Neuronal stem cell (in vitro differentiated cells): ENCODE data around the gene IBTK.
A peak's percentile ranks its signal among the peaks of the same experiment; 100 is the strongest.

Experiments used
- DNase-seq: peaks from one replicate; pipeline ENCODE4 v3.0.0-alpha.2; 2013; ENCODE audit warnings: low spot score
- H2AFZ ChIP-seq: one replicate; pipeline ENCODE4 v1.6.1; 2013; ENCODE audit warnings: mild to moderate bottlenecking, low read length, inconsistent platforms
- H2AK5ac ChIP-seq: 2 replicates; pipeline ENCODE4 v1.6.1; 2013; ENCODE audit warnings: low read depth, mild to moderate bottlenecking, inconsistent platforms, low read length, moderate library complexity, mixed read lengths
- H2BK120ac ChIP-seq: 2 replicates; pipeline ENCODE4 v1.6.1; 2013; ENCODE audit warnings: low read depth, mild to moderate bottlenecking, inconsistent platforms, low read length, moderate library complexity, mixed read lengths
- H2BK12ac ChIP-seq: one replicate; pipeline ENCODE4 v1.6.1; 2013; ENCODE audit warnings: low read length, inconsistent platforms
- H2BK15ac ChIP-seq: 2 replicates; pipeline ENCODE4 v1.6.1; 2013; ENCODE audit warnings: mild to moderate bottlenecking, low read length, inconsistent platforms, mixed read lengths
- H2BK5ac ChIP-seq: one replicate; pipeline ENCODE4 v1.6.1; 2013; ENCODE audit warnings: inconsistent platforms, mild to moderate bottlenecking, low read length, moderate library complexity
- H3K14ac ChIP-seq: one replicate; pipeline ENCODE4 v1.6.1; 2013; ENCODE audit warnings: low read length, inconsistent platforms
- H3K18ac ChIP-seq: 2 replicates; pipeline ENCODE4 v1.6.1; 2013; ENCODE audit warnings: low read length, inconsistent platforms
- H3K23ac ChIP-seq: 2 replicates; pipeline ENCODE4 v1.6.1; 2013; ENCODE audit warnings: low read depth, mild to moderate bottlenecking, mixed read lengths, low read length, inconsistent platforms; ENCODE audit not compliant: poor library complexity
- H3K27ac ChIP-seq: replicated peaks from 3 replicates; pipeline ENCODE4 v1.5.1; 2013; ENCODE audit warnings: low read length, inconsistent platforms
- H3K27me3 ChIP-seq, 3 experiments: 2 replicates each; pipeline ENCODE4 v1.6.1; 2013; ENCODE audit warnings: low read length in 3 of 3, mild to moderate bottlenecking in 2 of 3, inconsistent platforms in 1 of 3, low read depth in 1 of 3, mixed read lengths in 1 of 3, moderate library complexity in 1 of 3; ENCODE audit not compliant: control insufficient read depth in 3 of 3, insufficient read depth in 3 of 3
- H3K36me3 ChIP-seq, 2 donors: replicated peaks in 1 of 2; 2 replicates each; pipeline ENCODE4 v1.6.1; 2013; ENCODE audit warnings: low read length in 2 of 2; ENCODE audit not compliant: control insufficient read depth in 2 of 2, insufficient read depth in 2 of 2
- H3K4ac ChIP-seq: 2 replicates; pipeline ENCODE4 v1.6.1; 2013; ENCODE audit warnings: inconsistent platforms, mild to moderate bottlenecking, low read length, moderate library complexity
- H3K4me1 ChIP-seq, 2 donors: 1 replicate in 1 of 2; 2 replicates in 1 of 2; pipeline ENCODE4 v1.6.1; 2013; ENCODE audit warnings: low read length in 2 of 2, low read depth in 1 of 2; ENCODE audit not compliant: control insufficient read depth in 2 of 2, insufficient read depth in 1 of 2
- H3K4me2 ChIP-seq: one replicate; pipeline ENCODE4 v1.6.1; 2013; ENCODE audit warnings: mild to moderate bottlenecking, low read length, inconsistent platforms; ENCODE audit not compliant: insufficient read depth, poor library complexity, severe bottlenecking
- H3K4me3 ChIP-seq, 2 donors: 2 replicates each; pipeline ENCODE4 v1.5.1; 2013; ENCODE audit warnings: low read length in 2 of 2, mild to moderate bottlenecking in 2 of 2, inconsistent platforms in 1 of 2, moderate library complexity in 1 of 2
- H3K79me1 ChIP-seq: one replicate; pipeline ENCODE4 v1.6.1; 2013; ENCODE audit warnings: low read depth, mild to moderate bottlenecking, inconsistent platforms, low read length, moderate library complexity
- H3K9ac ChIP-seq: one replicate; pipeline ENCODE4 v1.6.1; 2013; ENCODE audit warnings: mild to moderate bottlenecking, low read depth, low read length, inconsistent platforms; ENCODE audit not compliant: poor library complexity
- H3K9me3 ChIP-seq, 2 donors: replicated peaks in 1 of 2; 2 replicates each; pipeline versions ENCODE3 to v1.6.1; 2013; ENCODE audit warnings: low read length in 2 of 2, mild to moderate bottlenecking in 2 of 2, inconsistent platforms in 1 of 2, low read depth in 1 of 2, mixed read lengths in 1 of 2, moderate library complexity in 1 of 2; ENCODE audit not compliant: control insufficient read depth in 2 of 2, insufficient read depth in 1 of 2
- H4K8ac ChIP-seq: one replicate; pipeline ENCODE4 v1.6.1; 2013; ENCODE audit warnings: low read depth, mild to moderate bottlenecking, inconsistent platforms, low read length, moderate library complexity
- H4K91ac ChIP-seq: one replicate; pipeline ENCODE4 v1.6.1; 2013; ENCODE audit warnings: low read length, low read depth, mild to moderate bottlenecking, inconsistent platforms; ENCODE audit not compliant: poor library complexity
- WGBS, 2 donors: extraction: QIAGEN DNeasy Blood & Tissue Kit; methylation state at CpG; one replicate each; pipeline ENCODE4 v1.1.7; 2013; ENCODE audit warnings: missing lambda C conversion rate in 2 of 2, mixed read lengths in 1 of 2; ENCODE audit not compliant: insufficient read length in 2 of 2, insufficient replicate concordance in 1 of 2; ENCODE audit errors: extremely low coverage in 2 of 2; 5-methylcytosine and 5-hydroxymethylcytosine counted together

The IBTK gene

DNA sequence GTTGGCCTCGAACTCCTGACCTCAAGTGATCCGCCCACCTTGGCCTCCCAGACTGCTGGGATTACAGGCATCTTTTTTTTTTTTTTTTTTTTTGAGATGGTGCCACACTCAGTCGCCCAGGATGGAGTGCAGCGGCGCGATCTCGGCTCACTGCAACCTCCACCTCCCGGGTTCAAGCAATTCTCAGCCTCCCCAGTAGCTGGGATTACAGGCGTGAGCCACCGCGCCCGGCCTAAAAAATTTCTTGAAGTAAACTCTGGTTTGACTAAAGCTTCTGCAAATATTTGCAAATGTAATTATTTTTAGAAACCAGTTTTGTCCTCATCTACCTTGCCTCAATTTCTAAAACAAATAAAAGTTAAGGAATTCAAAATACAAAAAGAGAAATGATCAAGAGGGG lies 1.2 kb downstream of the IBTK start:
- WGBS, 2 donors: no CpG with 5 or more reads among the region's 12 CpGs
- no peak for DNase-seq
- no peak overlapping the region for H3K27ac ChIP-seq

DNA sequence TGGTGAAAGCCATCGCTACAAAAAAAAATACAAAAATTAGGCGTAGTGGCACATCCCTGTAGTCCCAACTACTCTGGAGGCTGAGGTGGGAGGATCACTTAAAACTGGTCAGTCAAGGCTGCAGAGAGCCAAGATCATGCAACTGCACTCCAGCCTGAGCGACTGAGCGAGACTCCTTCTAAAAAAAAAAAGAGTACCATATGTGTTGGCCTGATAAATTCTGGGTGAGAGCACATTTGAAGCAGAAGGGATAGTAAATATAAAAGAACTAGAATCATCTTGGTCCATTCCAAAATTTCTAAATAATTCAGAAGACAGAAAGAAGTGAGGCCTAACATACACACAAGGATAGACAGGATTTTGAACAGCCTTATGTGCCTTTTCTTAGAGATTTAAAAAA lies 2.2 kb downstream of the IBTK start:
- H3K27me3 ChIP-seq: no peaks in the 10 kb centered on the region
- H2BK15ac ChIP-seq: no peak overlapping the region
- whole genome bisulfite sequencing, 2 donors: no CpG with 5 or more reads among the region's 4 CpGs
- no peak overlapping the region for H4K8ac ChIP-seq
- H2BK12ac ChIP-seq: no peak overlapping the region
- no peak overlapping the region for H4K91ac ChIP-seq
- H3K4me1 ChIP-seq: peaks cover 3 to 7% of the 10 kb centered on the region in 2 donors
- no peak overlapping the region for H2AK5ac ChIP-seq
- no peak for DNase-seq
- no peak overlapping the region for H2BK5ac ChIP-seq
- H3K23ac ChIP-seq: no peak overlapping the region
- no peaks in the 10 kb centered on the region for H3K79me1 ChIP-seq
- H3K4ac ChIP-seq: no peak overlapping the region
- no peak overlapping the region for H3K4me2 ChIP-seq
- H3K9ac ChIP-seq: no peak overlapping the region
- H2BK120ac ChIP-seq: no peak overlapping the region
- no peak overlapping the region for H3K27ac ChIP-seq
- peaks cover 0 to 5% of the 10 kb centered on the region in 2 donors for H3K9me3 ChIP-seq
- no peak overlapping the region for H3K18ac ChIP-seq
- H2AFZ ChIP-seq: no peak overlapping the region
- H3K36me3 ChIP-seq: peaks cover 0 to 24% of the 10 kb centered on the region in 2 donors
- no peak overlapping the region for H3K4me3 ChIP-seq
- H3K14ac ChIP-seq: no peak overlapping the region

More for the DNA sequence above, 1.2 kb downstream of the IBTK start:
- no peak overlapping the region for H2BK12ac ChIP-seq
- no peak overlapping the region for H3K9ac ChIP-seq
- no peak overlapping the region for H2BK15ac ChIP-seq
- no peak overlapping the region for H4K8ac ChIP-seq
- no peak overlapping the region for H3K23ac ChIP-seq
- no peak overlapping the region for H3K14ac ChIP-seq
- peaks cover 0 to 24% of the 10 kb centered on the region in 2 donors for H3K36me3 ChIP-seq
- H2AK5ac ChIP-seq: no peak overlapping the region
- H3K4me3 ChIP-seq: peak overlapping the region in 1 of 2 donors; percentile 65
- H4K91ac ChIP-seq: no peak overlapping the region
- H3K18ac ChIP-seq: no peak overlapping the region
- H3K9me3 ChIP-seq: peaks cover 0 to 5% of the 10 kb centered on the region in 2 donors
- no peak overlapping the region for H2BK5ac ChIP-seq
- H3K4me1 ChIP-seq: peaks cover 3 to 7% of the 10 kb centered on the region in 2 donors
- no peak overlapping the region for H2AFZ ChIP-seq
- no peaks in the 10 kb centered on the region for H3K27me3 ChIP-seq
- no peaks in the 10 kb centered on the region for H3K79me1 ChIP-seq
- no peak overlapping the region for H3K4me2 ChIP-seq
- H3K4ac ChIP-seq: no peak overlapping the region
- H2BK120ac ChIP-seq: no peak overlapping the region

- Histone ChIP-seq H3K79me1 (no peaks in the 10 kb centered on the region), H3K9me3 (peaks cover 0 to 16% of the 10 kb centered on the region in 2 donors), H3K27me3 (no peaks in the 10 kb centered on the region), H3K14ac (no peak overlapping the region), H2BK5ac (no peak overlapping the region), H4K91ac (no peak overlapping the region), H2AFZ (no peak overlapping the region), H2AK5ac (no peak overlapping the region), H3K9ac (no peak overlapping the region), H3K4ac (no peak overlapping the region), H3K18ac (no peak overlapping the region), H2BK12ac (no peak overlapping the region), H2BK120ac (no peak overlapping the region), H3K4me1 (peaks cover 3 to 11% of the 10 kb centered on the region in 2 donors), H2BK15ac (no peak overlapping the region), H3K36me3 (peaks cover 0 to 37% of the 10 kb centered on the region in 2 donors), H4K8ac (no peak overlapping the region), H3K23ac (no peak overlapping the region), H3K27ac (no peak overlapping the region), H3K4me3 (no peak overlapping the region), H3K4me2 (no peak overlapping the region)
- DNase-seq: no peak
- WGBS, 2 donors: no CpG with 5 or more reads among the region's 4 CpGs
Observed at GRCh38 chr6:82243884-82244283, 3.7 kb downstream of the IBTK start.

GRCh38 chr6:82240186-82240585 lies 7.4 kb downstream of the IBTK start:
- H3K36me3 ChIP-seq: peaks cover 0 to 59% of the 10 kb centered on the region in 2 donors
- H3K79me1 ChIP-seq: peaks cover 1% of the 10 kb centered on the region

More at GRCh38 chr6:82240186-82240585, 7.4 kb downstream of the IBTK start:
- Histone ChIP-seq H3K18ac (no peak overlapping the region), H2AK5ac (no peak overlapping the region), H2BK5ac (no peak overlapping the region), H3K4me3 (no peak overlapping the region), H3K27me3 (no peaks in the 10 kb centered on the region), H3K4ac (no peak overlapping the region), H4K8ac (no peak overlapping the region), H3K23ac (no peak overlapping the region), H3K4me2 (no peak overlapping the region), H3K4me1 (peaks cover 0 to 3% of the 10 kb centered on the region in 2 donors), H2BK120ac (no peak overlapping the region), H2BK15ac (no peak overlapping the region), H4K91ac (no peak overlapping the region), H3K14ac (no peak overlapping the region), H3K27ac (no peak overlapping the region), H2BK12ac (no peak overlapping the region), H3K9me3 (peaks cover 0 to 20% of the 10 kb centered on the region in 2 donors), H2AFZ (no peak overlapping the region), H3K9ac (no peak overlapping the region)
- no CpG with 5 or more reads among the region's 3 CpGs for WGBS, 2 donors
- DNase-seq: peak; percentile 17
